ENCODE results near the gene OR6X1. TPM values are rescaled to one million over a fixed set of nuclear protein-coding genes. Genes with fewer than 3 reads are reported as not detected.

The OR6X1 gene
- total and polyA plus RNA-seq, 8 donors: not detected

- intact Hi-C loops (cut with DNase I; ENCODE audit: low total_unique reads): no loop called here
- no peaks in the 10 kb centered on the region for H3K4me1 ChIP-seq
- H3K4me3 ChIP-seq: no peak overlapping the region
- H3K36me3 ChIP-seq: no peaks in the 10 kb centered on the region
- no peak for TF ChIP-seq POLR2A (IDR thresholded peaks at IDR 0.05)
- no peak for TF ChIP-seq CTCF (IDR thresholded peaks at IDR 0.05)
- no peak for TF ChIP-seq EP300 (IDR thresholded peaks at IDR 0.05)
- no peak for TF ChIP-seq POLR2AphosphoS5 (IDR thresholded peaks at IDR 0.05)
- WGBS, 5 donors: 96 to 100% (median 100%) methylated on average over 1 of the region's 1 CpG
- H3K27ac ChIP-seq: no peak overlapping the region
- no peak for DNase-seq
- no peaks in the 10 kb centered on the region for H3K9me3 ChIP-seq
- no peaks in the 10 kb centered on the region for H3K27me3 ChIP-seq
Measured at GRCh38 chr11:123796226-123796625, 41.9 kb upstream of the OR6X1 start.

GRCh38 chr11:123783536-123783935 lies 29.2 kb upstream of the OR6X1 start:
- H3K27me3 ChIP-seq: no peaks in the 10 kb centered on the region
- H3K27ac ChIP-seq: no peak overlapping the region
- peaks cover 0 to 1% (median 0%) of the 10 kb centered on the region in 4 donors for H3K9me3 ChIP-seq
- 28 to 65% (median 39%) methylated on average over 1 of the region's 1 CpG for WGBS, 5 donors
- H3K4me1 ChIP-seq: no peaks in the 10 kb centered on the region
- no peak for TF ChIP-seq EP300 (IDR thresholded peaks at IDR 0.05)
- TF ChIP-seq POLR2AphosphoS5 (IDR thresholded peaks at IDR 0.05): no peak
- no peak for TF ChIP-seq CTCF (IDR thresholded peaks at IDR 0.05)
- intact Hi-C loops (cut with DNase I; ENCODE audit: low total_unique reads): no loop called here
- H3K36me3 ChIP-seq: no peaks in the 10 kb centered on the region
- DNase-seq: peak in 1 of 2 donors; percentile 24
- H3K4me3 ChIP-seq: no peak overlapping the region

GRCh38 chr11:123778511-123778910 lies 24.2 kb upstream of the OR6X1 start:
- Histone ChIP-seq H3K27me3 (no peaks in the 10 kb centered on the region), H3K36me3 (no peaks in the 10 kb centered on the region), H3K27ac (no peak overlapping the region), H3K9me3 (no peaks in the 10 kb centered on the region), H3K4me1 (no peaks in the 10 kb centered on the region), H3K4me3 (no peak overlapping the region)
- WGBS, 5 donors: 86 to 96% (median 93%) methylated on average over 1 of the region's 1 CpG
- TF ChIP-seq POLR2A (IDR thresholded peaks at IDR 0.05): no peak
- TF ChIP-seq CTCF (IDR thresholded peaks at IDR 0.05): no peak
- TF ChIP-seq EP300 (IDR thresholded peaks at IDR 0.05): no peak
- no peak for TF ChIP-seq POLR2AphosphoS5 (IDR thresholded peaks at IDR 0.05)
- DNase-seq: no peak
- intact Hi-C loops (cut with DNase I; ENCODE audit: low total_unique reads): no loop called here

- intact Hi-C loops (cut with DNase I; ENCODE audit: low total_unique reads): no loop called here
- no peak overlapping the region for H3K27ac ChIP-seq
- WGBS, 5 donors: 36 to 55% (median 53%) methylated on average over 4 of the region's 4 CpGs
- H3K36me3 ChIP-seq: no peaks in the 10 kb centered on the region
- no peaks in the 10 kb centered on the region for H3K9me3 ChIP-seq
- H3K4me3 ChIP-seq: no peak overlapping the region
- DNase-seq: no peak
- no peaks in the 10 kb centered on the region for H3K27me3 ChIP-seq
- H3K4me1 ChIP-seq: no peaks in the 10 kb centered on the region
- no peak for TF ChIP-seq POLR2A (IDR thresholded peaks at IDR 0.05)
Measured at GRCh38 chr11:123775715-123776549, 21.6 kb upstream of the OR6X1 start.

GRCh38 chr11:123775289-123775688 lies 21.0 kb upstream of the OR6X1 start:
- Histone ChIP-seq H3K4me1 (no peaks in the 10 kb centered on the region), H3K9me3 (no peaks in the 10 kb centered on the region), H3K27ac (no peak overlapping the region), H3K4me3 (no peak overlapping the region), H3K27me3 (no peaks in the 10 kb centered on the region), H3K36me3 (no peaks in the 10 kb centered on the region)
- intact Hi-C loops (cut with DNase I; ENCODE audit: low total_unique reads): no loop called here
- TF ChIP-seq POLR2AphosphoS5 (IDR thresholded peaks at IDR 0.05) (no peak), EP300 (IDR thresholded peaks at IDR 0.05) (no peak), CTCF (IDR thresholded peaks at IDR 0.05) (no peak), POLR2A (IDR thresholded peaks at IDR 0.05) (no peak)
- no peak for DNase-seq
- WGBS, 5 donors: 52 to 81% (median 74%) methylated on average over 1 of the region's 1 CpG
